H9 (cell line): Measurements from ENCODE around the gene FSIP2. TPM values are rescaled to one million over a fixed set of nuclear protein-coding genes. Genes with fewer than 3 reads are reported as not detected.

Experiments
- DNase-seq: peaks from one replicate; pipeline ENCODE4 v3.0.0-alpha.2; 2017
- H2AFZ ChIP-seq: one replicate; pipeline ENCODE4 v1.6.1; 2013; ENCODE audit warnings: mild to moderate bottlenecking, low read length, control low read depth, moderate library complexity
- H2AK5ac ChIP-seq: 2 replicates; pipeline ENCODE4 v1.6.1; 2013; ENCODE audit warnings: low read length, control low read depth, mixed read lengths; ENCODE audit not compliant: insufficient read length
- H2BK120ac ChIP-seq: one replicate; pipeline ENCODE4 v1.6.1; 2013; ENCODE audit warnings: low read depth, mild to moderate bottlenecking, low read length, control low read depth, inconsistent platforms; ENCODE audit not compliant: poor library complexity, severe bottlenecking
- H2BK12ac ChIP-seq: 2 replicates; pipeline ENCODE4 v1.6.1; 2013; ENCODE audit warnings: low read length, control low read depth, mixed read lengths, low read depth; ENCODE audit not compliant: insufficient read length
- H2BK15ac ChIP-seq: 2 replicates; pipeline ENCODE4 v1.6.1; 2013; ENCODE audit warnings: low read depth, low read length, control low read depth
- H2BK20ac ChIP-seq: one replicate; pipeline ENCODE4 v1.6.1; 2013; ENCODE audit warnings: low read depth, mild to moderate bottlenecking, low read length, control low read depth, inconsistent platforms; ENCODE audit not compliant: poor library complexity, severe bottlenecking
- H2BK5ac ChIP-seq: 2 replicates; pipeline ENCODE4 v1.6.1; 2013; ENCODE audit warnings: low read length, control low read depth, mixed read lengths; ENCODE audit not compliant: insufficient read length
- H3K14ac ChIP-seq: 2 replicates; pipeline ENCODE4 v1.6.1; 2013; ENCODE audit warnings: low read length, control low read depth; ENCODE audit not compliant: insufficient read depth
- H3K18ac ChIP-seq: 2 replicates; pipeline ENCODE4 v1.6.1; 2013; ENCODE audit warnings: low read depth, mild to moderate bottlenecking, mixed read lengths, low read length, control low read depth; ENCODE audit not compliant: insufficient read length
- H3K23ac ChIP-seq: 2 replicates; pipeline ENCODE4 v1.6.1; 2013; ENCODE audit warnings: low read length, control low read depth, mixed read lengths, low read depth; ENCODE audit not compliant: insufficient read length
- H3K23me2 ChIP-seq: 2 replicates; pipeline ENCODE4 v1.6.1; 2013; ENCODE audit warnings: low read depth, mild to moderate bottlenecking, mixed read lengths, low read length, control low read depth; ENCODE audit not compliant: insufficient read length, poor library complexity, severe bottlenecking
- H3K27ac ChIP-seq: 2 replicates; pipeline ENCODE4 v1.5.1; 2013; ENCODE audit warnings: low read length, control low read depth, mixed read lengths, low read depth; ENCODE audit not compliant: insufficient read length
- H3K27me3 ChIP-seq: 2 replicates; pipeline ENCODE4 v1.6.1; 2013; ENCODE audit warnings: low read length, control low read depth, inconsistent platforms; ENCODE audit not compliant: insufficient read depth
- H3K4ac ChIP-seq: 2 replicates; pipeline ENCODE4 v1.6.1; 2013; ENCODE audit warnings: low read depth, mild to moderate bottlenecking, control low read depth, inconsistent platforms, low read length, moderate library complexity
- H3K4me1 ChIP-seq: 2 replicates; pipeline ENCODE4 v1.6.1; 2013; ENCODE audit warnings: low read length, control low read depth, inconsistent platforms; ENCODE audit not compliant: insufficient read depth
- H3K4me2 ChIP-seq: 2 replicates; pipeline ENCODE4 v1.6.1; 2013; ENCODE audit warnings: low read length, control low read depth, mixed read lengths; ENCODE audit not compliant: insufficient read length, insufficient read depth
- H3K56ac ChIP-seq: 2 replicates; pipeline ENCODE4 v1.6.1; 2013; ENCODE audit warnings: low read depth, mild to moderate bottlenecking, mixed read lengths, low read length, control low read depth; ENCODE audit not compliant: insufficient read length
- H3K79me1 ChIP-seq: 2 replicates; pipeline ENCODE4 v1.6.1; 2013; ENCODE audit warnings: low read depth, mild to moderate bottlenecking, moderate library complexity, low read length, control low read depth, inconsistent platforms; ENCODE audit not compliant: insufficient read depth, poor library complexity, severe bottlenecking
- H3K79me2 ChIP-seq: 2 replicates; pipeline ENCODE4 v1.6.1; 2013; ENCODE audit warnings: low read length, control low read depth, inconsistent platforms; ENCODE audit not compliant: insufficient read depth
- H3K9ac ChIP-seq: 2 replicates; pipeline ENCODE4 v1.6.1; 2013; ENCODE audit warnings: low read length, control low read depth, mixed read lengths; ENCODE audit not compliant: insufficient read length; ENCODE audit errors: extremely low read depth
- H3K9me3 ChIP-seq: one replicate; pipeline ENCODE4 v1.6.1; 2013; ENCODE audit warnings: low read depth, low read length, inconsistent platforms; ENCODE audit not compliant: control insufficient read depth
- H3T11ph ChIP-seq: one replicate; pipeline ENCODE4 v1.6.1; 2013; ENCODE audit warnings: mild to moderate bottlenecking, low read length, control low read depth, inconsistent platforms
- H4K20me1 ChIP-seq: one replicate; pipeline ENCODE4 v1.6.1; 2013; ENCODE audit not compliant: control insufficient read depth, insufficient read length, insufficient read depth
- H4K5ac ChIP-seq: 2 replicates; pipeline ENCODE4 v1.6.1; 2013; ENCODE audit warnings: low read depth, mild to moderate bottlenecking, mixed read lengths, low read length, control low read depth; ENCODE audit not compliant: insufficient read length
- H4K8ac ChIP-seq: replicated peaks from 2 replicates; pipeline ENCODE4 v1.6.1; 2013; ENCODE audit warnings: low read length, control low read depth, mixed read lengths, low read depth; ENCODE audit not compliant: insufficient read length
- H4K91ac ChIP-seq: 2 replicates; pipeline ENCODE4 v1.6.1; 2013; ENCODE audit warnings: low read depth, mild to moderate bottlenecking, moderate library complexity, mixed read lengths, low read length, control low read depth; ENCODE audit not compliant: insufficient read length
- H3K27ac Mint-ChIP-seq, 3 experiments: 2 replicates in 2 of 3; 3 replicates in 1 of 3; pipeline ENCODE4 v1.8.0; 2020 to 2021; ENCODE audit warnings: mixed read lengths in 3 of 3, mild to moderate bottlenecking in 1 of 3, moderate library complexity in 1 of 3
- H3K27me3 Mint-ChIP-seq: 2 replicates; pipeline ENCODE4 v1.8.0; 2021; ENCODE audit warnings: low read depth, mild to moderate bottlenecking, moderate library complexity, mixed read lengths
- H3K36me3 Mint-ChIP-seq, 3 experiments: 2 replicates in 2 of 3; 3 replicates in 1 of 3; pipeline ENCODE4 v1.8.0; 2020 to 2021; ENCODE audit warnings: low read depth in 3 of 3, mixed read lengths in 3 of 3; ENCODE audit not compliant: insufficient read depth in 1 of 3
- H3K4me1 Mint-ChIP-seq, 2 experiments: 2 replicates each; pipeline ENCODE4 v1.8.0; 2020; ENCODE audit warnings: mixed read lengths in 2 of 2
- H3K4me3 Mint-ChIP-seq, 2 experiments: 2 replicates in 1 of 2; 3 replicates in 1 of 2; pipeline ENCODE4 v1.8.0; 2020 to 2021; ENCODE audit warnings: mild to moderate bottlenecking in 2 of 2, mixed read lengths in 2 of 2, moderate library complexity in 1 of 2
- H3K9me3 Mint-ChIP-seq, 2 experiments: 2 replicates in 1 of 2; 3 replicates in 1 of 2; pipeline ENCODE4 v1.8.0; 2020; ENCODE audit warnings: mild to moderate bottlenecking in 2 of 2, mixed read lengths in 2 of 2, moderate library complexity in 1 of 2
- WGBS: extraction: QIAGEN DNeasy Blood & Tissue Kit; methylation state at CpG from one replicate; pipeline ENCODE4 v1.1.7; 2013; ENCODE audit warnings: missing lambda C conversion rate, low lambda C conversion rate, mixed read lengths; ENCODE audit not compliant: insufficient read length; ENCODE audit errors: extremely low coverage; 5-methylcytosine and 5-hydroxymethylcytosine counted together
- total RNA-seq: library from RNA; stranded (reverse); gene quantifications from 2 replicates; pipeline ENCODE4 v1.2.1, GENCODE V29; 2021
- TF ChIP-seq, protein P1 (sequence below): fragments of 200-600 bp; sonication (generic); conservative IDR thresholded peaks from 3 replicates; pipeline ENCODE4 v1.8.0; 2021; ENCODE audit warnings: antibody characterized with exemption, mild to moderate bottlenecking

Gene FSIP2
- total RNA-seq, 1 experiment from 2014 or later, result 2.4 TPM

DNA sequence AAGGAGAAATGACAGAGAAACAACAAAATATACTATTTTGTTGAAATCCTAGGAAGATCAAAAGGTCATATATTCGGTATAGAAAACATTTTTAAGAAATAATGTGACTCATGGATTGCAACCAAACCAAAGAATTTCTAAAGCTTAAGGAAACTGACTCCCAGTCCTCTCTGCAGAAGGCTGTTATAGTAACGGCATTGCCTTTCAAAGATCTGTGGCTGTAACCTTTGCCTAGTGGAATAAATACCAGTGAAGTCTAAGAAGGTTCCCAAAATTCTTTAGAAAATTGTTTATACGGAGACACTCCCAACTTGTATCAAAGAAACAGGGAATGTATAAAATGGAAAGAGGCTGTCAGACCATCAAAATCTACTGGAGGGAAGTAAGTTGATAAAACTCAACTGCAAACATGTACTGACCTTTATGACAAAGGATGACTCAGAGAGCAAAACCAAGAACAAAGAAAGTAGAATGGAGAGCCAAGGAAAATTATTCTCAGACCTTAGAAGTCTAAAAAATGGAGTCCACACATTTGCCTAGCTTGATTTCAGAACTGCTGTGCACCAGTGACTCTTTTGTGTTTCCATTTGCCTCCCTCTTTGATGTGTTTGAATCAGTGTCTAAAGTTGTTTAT lies 48.6 kb upstream of the FSIP2 start:
- no peak overlapping the region for H4K8ac ChIP-seq
- no peak overlapping the region for H2AFZ ChIP-seq
- TF ChIP-seq, protein P1, sequence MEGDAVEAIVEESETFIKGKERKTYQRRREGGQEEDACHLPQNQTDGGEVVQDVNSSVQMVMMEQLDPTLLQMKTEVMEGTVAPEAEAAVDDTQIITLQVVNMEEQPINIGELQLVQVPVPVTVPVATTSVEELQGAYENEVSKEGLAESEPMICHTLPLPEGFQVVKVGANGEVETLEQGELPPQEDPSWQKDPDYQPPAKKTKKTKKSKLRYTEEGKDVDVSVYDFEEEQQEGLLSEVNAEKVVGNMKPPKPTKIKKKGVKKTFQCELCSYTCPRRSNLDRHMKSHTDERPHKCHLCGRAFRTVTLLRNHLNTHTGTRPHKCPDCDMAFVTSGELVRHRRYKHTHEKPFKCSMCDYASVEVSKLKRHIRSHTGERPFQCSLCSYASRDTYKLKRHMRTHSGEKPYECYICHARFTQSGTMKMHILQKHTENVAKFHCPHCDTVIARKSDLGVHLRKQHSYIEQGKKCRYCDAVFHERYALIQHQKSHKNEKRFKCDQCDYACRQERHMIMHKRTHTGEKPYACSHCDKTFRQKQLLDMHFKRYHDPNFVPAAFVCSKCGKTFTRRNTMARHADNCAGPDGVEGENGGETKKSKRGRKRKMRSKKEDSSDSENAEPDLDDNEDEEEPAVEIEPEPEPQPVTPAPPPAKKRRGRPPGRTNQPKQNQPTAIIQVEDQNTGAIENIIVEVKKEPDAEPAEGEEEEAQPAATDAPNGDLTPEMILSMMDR, result no peak
- H3K56ac ChIP-seq, result no peak overlapping the region
- H2BK20ac ChIP-seq, result no peak overlapping the region
- no peak overlapping the region for H3K18ac ChIP-seq
- H3K9ac ChIP-seq, result no peak overlapping the region
- no peak overlapping the region for H2BK5ac ChIP-seq
- Mint-ChIP-seq H3K27me3 (no peaks in the 10 kb centered on the region), H3K36me3 (no peaks in the 10 kb centered on the region), H3K4me3 (no peak overlapping the region), H3K27ac (no peak overlapping the region), H3K9me3 (no peaks in the 10 kb centered on the region; a peak in 2 of 5 replicates), H3K4me1 (no peaks in the 10 kb centered on the region)
- H2BK12ac ChIP-seq, result no peak overlapping the region
- DNase-seq, result no peak
- H3K23me2 ChIP-seq, result no peaks in the 10 kb centered on the region
- no peaks in the 10 kb centered on the region for H3K27me3 ChIP-seq
- H3K4me2 ChIP-seq, result no peak overlapping the region
- no peaks in the 10 kb centered on the region for H4K20me1 ChIP-seq
- H4K91ac ChIP-seq, result no peak overlapping the region
- no peaks in the 10 kb centered on the region for H3K4me1 ChIP-seq
- H2BK120ac ChIP-seq, result no peak overlapping the region
- no peak overlapping the region for H2BK15ac ChIP-seq
- no peak overlapping the region for H3K4ac ChIP-seq
- H3K14ac ChIP-seq, result no peak overlapping the region
- WGBS, result no CpG with 5 or more reads among the region's 3 CpGs
- no peak overlapping the region for H3T11ph ChIP-seq
- H3K79me2 ChIP-seq, result no peaks in the 10 kb centered on the region
- no peak overlapping the region for H2AK5ac ChIP-seq
- H3K79me1 ChIP-seq, result no peaks in the 10 kb centered on the region
- no peak overlapping the region for H3K23ac ChIP-seq
- H3K9me3 ChIP-seq, result no peaks in the 10 kb centered on the region
- H4K5ac ChIP-seq, result no peak overlapping the region
- no peak overlapping the region for H3K27ac ChIP-seq
